ENCODE results near the gene PARP9.

PARP9 gene

DNA sequence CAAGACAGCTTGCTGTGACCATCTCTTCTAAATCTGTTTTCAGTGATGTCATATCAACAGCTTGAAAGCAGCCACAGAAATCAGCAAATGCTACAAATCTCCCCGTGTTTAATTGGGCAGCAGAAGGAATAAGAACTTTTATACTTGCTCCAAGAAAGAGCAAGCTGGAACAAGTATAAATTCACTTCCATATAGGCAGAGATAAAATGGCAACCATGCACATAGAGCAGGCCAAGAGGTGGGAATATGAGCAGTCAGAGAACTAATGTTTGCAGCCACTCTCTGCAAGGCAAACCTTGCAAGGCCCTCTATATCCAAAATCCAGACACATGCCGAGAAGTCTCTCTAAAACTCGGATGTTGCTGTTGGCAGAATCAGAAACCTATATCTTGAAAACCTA lies 16.0 kb downstream of the PARP9 start:
- TF ChIP-seq CTCF (conservative IDR thresholded peaks at IDR 0.05) = no peak
- TF ChIP-seq ZFX (IDR thresholded peaks at IDR 0.05) = no peak
- no peak overlapping the region for H3K27ac ChIP-seq

DNA sequence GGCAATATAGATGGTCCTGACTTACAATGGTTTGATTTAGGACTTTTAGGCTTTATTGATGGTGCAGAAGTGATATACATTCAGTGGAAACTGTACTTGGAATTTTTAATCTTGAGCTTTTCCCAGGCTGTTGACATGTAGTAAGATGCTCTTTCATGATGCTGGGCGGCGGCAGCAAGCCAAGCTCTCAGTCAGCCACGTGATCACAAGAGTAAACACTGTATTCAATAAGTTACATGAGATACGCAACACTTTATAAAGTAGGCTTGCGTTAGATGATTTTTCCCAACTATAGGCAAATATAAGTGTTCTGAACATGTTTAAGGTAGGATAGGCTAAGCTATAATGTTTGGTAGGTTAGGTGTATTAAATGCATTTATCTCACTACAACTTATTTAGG lies 17.9 kb downstream of the PARP9 start:
- TF ChIP-seq ZFX (IDR thresholded peaks at IDR 0.05) (no peak), CTCF (conservative IDR thresholded peaks at IDR 0.05) (no peak)
- no peak overlapping the region for H3K27ac ChIP-seq

DNA sequence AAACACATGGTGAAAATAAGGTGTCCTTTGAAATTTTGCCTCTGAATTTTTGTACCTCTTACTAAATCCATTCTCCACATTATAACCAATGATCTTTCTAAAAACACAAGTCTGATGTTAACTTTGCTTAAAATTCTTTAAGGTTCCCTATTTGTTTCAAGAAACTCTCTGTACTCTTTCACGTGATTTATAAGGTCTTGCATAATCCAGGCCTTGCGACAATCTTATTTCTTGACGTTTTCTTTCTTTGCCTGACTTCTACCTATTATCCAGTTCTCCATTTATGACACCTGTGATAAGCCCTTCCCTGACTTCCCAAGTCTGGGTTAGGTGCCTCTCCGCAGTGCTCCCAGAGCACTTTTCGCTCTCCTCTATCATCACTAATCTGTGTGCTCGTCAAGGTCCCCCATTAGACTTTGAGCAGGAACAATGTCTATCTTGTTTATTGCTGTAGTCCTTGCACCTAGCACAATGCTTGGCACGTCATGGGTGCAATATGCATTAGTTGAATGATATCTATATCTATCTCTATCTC lies 25.1 kb downstream of the PARP9 start:
- TF ChIP-seq CTCF (conservative IDR thresholded peaks at IDR 0.05) (no peak), ZFX (IDR thresholded peaks at IDR 0.05) (no peak)

DNA sequence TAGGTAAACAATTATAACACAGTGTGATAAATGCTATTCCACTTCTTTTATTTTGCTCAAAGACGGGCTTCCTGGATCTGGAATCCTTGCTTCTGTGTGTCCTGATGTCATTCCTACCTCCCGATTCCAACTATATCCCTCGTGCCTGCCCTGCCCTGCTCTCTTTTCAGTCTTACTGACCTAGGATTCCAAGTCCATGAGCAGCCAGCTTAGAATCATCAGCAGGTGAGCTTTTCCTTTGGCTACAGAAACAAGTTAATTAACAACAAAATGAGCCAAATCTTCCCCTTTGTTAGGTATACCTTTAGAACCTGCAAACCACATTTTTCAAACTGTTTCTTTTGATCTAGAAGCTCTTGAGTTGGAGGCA lies 27.5 kb downstream of the PARP9 start:
- TF ChIP-seq CTCF (conservative IDR thresholded peaks at IDR 0.05) (no peak), ZFX (IDR thresholded peaks at IDR 0.05) (no peak)
- no peak overlapping the region for H3K27ac ChIP-seq

More for the DNA sequence above, 25.1 kb downstream of the PARP9 start:
- no peak overlapping the region for H3K27ac ChIP-seq

DNA sequence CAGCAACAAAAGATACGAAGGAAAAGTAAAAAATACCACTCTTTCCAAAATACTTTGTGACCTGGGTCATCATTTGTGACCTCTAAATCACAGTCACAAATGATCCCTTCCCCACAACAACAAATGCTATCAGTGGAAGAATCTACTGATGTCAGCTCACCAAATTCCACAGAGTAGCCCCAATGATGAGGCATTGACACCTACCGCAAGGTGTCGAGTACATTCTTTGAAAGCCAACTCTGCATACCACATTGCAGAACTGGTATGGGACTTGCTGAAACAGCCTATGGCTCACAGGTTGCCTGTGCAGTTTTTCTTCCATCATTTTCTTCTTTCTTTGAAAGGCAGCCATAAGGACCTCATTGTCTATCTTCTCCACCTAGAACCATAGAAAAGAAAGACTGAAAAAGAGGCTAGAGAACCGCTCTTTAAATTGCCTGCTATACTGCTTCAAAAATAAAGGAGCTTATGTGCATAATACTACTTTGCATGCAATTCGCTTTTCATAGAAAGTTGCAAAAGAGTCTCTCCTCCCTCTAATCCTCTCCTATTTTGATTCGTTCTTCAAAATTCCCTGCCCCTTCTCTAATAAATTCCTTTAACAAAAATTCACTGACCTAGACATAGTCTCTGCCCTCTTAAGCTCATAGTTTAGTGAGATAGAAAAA lies 28.0 kb downstream of the PARP9 start:
- no peak overlapping the region for H3K27ac ChIP-seq
- TF ChIP-seq CTCF (conservative IDR thresholded peaks at IDR 0.05) (no peak), ZFX (IDR thresholded peaks at IDR 0.05) (no peak)

- no peak overlapping the region for H3K27ac ChIP-seq
- TF ChIP-seq ZFX (IDR thresholded peaks at IDR 0.05) = no peak
- TF ChIP-seq CTCF (conservative IDR thresholded peaks at IDR 0.05) = no peak
Measured at GRCh38 chr3:122533931-122534334, 30.2 kb downstream of the PARP9 start.

DNA sequence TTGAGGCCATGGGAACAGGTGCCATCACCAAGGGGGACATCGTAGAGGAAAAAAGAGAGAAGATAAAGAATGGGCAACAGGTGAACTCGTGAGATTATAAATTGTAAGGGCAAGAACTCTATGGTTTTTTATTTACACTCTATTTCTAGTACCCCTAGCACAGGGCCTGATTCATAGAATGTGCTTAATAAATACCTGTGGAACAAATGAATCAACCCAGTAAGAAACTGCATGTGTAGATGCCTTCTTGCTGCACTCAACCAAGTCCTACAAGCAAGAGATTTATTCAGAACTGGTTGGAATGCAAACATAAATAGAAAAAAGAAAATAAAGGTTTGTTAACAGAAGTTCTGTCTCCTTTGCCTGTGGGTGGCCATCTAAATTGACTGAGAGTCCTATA lies 30.6 kb downstream of the PARP9 start:
- no peak overlapping the region for H3K27ac ChIP-seq
- TF ChIP-seq CTCF (conservative IDR thresholded peaks at IDR 0.05) = no peak
- no peak for TF ChIP-seq ZFX (IDR thresholded peaks at IDR 0.05)
